DMS 273 (cell line): Measurements from ENCODE around the gene EGR2.

ENCODE experiments used
- DNase-seq: peaks from one replicate; lab custom pipeline; 2025; ENCODE audit not compliant: unreplicated experiment; lab: John Stamatoyannopoulos, UW

EGR2 gene

DNA sequence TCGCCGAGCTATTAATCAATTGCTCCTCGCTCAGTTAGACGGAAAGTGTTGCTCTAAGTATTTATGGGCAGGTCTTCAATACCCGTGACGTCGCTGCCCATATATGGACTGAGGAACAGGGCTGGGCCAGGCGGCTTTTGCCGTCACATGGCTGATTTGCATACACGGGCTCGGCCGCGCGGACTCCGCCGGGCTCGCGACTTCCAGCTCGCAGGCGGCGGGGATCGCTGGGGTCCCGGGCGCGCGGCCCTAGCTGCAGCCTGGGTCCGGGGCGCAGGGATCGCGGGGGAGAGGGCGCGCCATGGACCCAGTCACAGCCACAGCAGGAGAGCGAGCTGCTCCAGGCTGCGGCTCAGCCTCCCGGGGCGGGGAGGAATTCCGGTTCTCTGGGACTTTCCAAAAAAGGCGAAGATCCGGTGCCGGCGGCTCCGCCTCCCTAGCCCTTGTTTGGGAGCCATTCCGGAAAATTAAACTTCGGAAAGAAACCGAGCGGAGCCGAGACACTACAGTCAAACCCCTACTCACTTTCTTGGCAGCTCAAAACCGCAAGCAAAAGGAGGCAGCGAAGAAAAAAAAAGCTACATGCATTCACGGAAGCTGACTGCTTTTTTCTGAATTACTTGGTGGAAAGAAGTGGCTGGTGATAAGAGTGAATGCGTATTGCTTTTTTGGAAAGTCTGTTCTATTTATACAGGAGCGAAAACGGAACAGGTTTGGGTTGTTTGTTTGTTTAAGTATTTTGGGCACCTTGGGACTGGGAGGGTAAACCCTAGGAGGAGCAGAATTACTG lies at the start of gene EGR2:
EGR2 (minus strand) TSS at position 36 of the 790 bp plus-strand sequence. CDS start 337 bp downstream, outside the sequence.
- peak; percentile 93 for DNase-seq

DNA sequence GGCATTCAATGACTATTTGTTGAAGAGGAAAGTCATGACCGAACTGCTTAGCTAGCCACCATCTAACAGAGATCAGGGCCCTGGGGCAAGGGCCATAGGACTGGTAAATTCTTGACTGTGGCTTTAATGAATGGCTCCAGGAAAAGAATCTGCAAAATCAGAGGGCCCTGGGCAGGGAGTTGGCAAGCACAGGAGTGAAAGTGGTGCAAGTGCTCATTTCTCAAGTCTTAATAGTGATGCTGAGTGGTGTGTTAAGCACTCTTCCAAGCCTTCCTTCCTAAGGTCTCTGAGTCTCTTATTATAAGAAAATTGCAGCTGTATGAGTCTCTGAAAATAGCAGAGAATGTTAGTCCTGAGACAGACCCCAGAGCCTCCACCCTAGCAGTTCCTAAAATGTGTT lies 46.3 kb upstream of the EGR2 start:
- DNase-seq = no peak

DNA sequence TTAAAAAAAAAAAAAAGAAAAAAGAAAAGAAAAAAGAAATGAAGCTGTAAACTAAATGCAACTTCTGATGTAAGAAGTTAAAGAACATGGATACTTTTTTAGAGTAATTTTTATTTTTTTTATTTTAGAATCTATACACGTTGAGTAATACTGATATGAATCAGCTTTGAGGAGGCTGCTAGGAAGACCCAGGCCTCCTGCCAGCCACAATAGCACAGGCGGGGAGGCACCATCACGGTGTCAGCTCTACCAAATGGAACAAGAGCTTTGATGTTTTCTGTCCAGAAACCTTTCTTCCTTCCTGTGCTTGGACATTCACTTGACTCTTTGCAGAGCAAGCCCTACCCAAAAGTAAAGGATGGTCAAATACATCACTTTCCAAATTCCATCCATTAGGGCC lies 45.3 kb upstream of the EGR2 start:
- DNase-seq = no peak

DNA sequence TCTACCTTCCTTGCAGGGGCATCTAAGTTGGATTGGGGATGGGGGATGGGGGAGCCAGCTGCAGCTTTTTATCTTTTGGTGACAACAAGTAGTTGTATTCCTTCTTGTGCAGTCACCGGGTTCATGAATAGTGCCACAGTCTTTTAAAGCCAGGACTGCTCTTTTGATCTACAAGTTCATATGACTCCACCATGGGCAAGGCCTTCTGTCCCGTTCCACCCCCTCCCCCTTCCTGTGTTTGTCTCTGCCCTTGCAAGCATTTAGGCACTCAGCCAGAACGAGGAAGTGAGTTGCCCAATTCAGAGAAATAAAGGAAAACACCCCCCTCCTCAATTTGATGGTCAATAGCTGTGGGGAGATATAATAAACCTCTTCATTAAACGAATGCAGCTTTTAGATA lies 44.8 kb upstream of the EGR2 start:
- DNase-seq = no peak

DNA sequence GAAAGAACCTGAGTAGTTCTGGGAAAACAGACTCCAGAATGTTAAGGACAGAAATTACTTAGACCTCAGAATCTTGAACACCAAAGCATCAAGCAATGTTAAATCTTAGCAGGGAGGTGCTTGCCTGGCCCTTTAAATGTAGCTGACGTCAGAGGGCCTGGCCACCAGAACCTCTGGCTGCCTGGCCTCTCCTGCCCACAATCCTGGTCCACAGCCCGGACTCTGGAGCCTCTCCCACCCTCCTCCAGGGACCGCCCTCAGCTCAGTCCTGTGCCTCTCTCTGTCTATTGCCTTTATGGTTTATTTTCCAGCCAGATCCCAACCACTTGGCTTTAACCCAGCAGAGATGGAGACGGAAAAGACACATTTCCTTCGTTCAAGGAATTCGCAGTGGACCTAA lies 42.2 kb upstream of the EGR2 start:
- no peak for DNase-seq

DNA sequence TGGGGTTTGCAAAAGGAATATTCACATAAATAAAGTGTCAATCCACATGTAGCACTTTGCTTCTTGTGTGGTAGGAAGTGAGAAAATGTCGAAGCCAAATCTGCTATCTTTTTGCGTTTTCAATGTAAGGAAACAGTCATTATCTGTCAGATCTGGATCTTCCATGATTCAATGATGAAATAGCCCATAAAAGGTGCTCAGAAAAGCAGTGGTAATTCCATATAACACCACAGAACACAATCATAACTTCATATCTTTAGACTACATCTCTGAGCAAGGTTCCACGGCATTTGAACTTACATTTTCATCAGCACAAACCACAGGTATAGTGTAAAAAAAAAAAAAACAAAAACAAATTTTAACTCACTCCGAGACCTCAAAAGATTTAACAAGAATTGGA lies 39.9 kb upstream of the EGR2 start:
- DNase-seq = no peak

DNA sequence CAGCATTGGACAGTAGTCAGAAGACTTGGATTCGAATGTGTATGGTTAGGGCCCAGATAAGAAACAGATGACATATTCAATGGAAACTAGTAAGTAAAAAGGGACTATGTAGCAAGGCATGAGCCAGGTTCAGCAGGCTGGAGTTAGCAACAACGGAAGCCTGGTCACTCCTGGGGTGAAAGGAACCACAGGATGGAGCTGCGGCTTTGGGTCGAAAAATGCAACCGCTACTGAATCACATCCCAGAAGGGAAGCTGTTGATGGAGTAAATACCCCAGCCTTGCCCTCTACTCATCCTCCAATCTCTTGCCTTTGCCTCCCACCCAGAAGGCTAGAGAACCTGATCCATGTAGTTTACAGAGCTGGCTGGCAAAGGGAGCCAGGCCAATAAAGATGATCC lies 37.5 kb upstream of the EGR2 start:
- DNase-seq = no peak

DNA sequence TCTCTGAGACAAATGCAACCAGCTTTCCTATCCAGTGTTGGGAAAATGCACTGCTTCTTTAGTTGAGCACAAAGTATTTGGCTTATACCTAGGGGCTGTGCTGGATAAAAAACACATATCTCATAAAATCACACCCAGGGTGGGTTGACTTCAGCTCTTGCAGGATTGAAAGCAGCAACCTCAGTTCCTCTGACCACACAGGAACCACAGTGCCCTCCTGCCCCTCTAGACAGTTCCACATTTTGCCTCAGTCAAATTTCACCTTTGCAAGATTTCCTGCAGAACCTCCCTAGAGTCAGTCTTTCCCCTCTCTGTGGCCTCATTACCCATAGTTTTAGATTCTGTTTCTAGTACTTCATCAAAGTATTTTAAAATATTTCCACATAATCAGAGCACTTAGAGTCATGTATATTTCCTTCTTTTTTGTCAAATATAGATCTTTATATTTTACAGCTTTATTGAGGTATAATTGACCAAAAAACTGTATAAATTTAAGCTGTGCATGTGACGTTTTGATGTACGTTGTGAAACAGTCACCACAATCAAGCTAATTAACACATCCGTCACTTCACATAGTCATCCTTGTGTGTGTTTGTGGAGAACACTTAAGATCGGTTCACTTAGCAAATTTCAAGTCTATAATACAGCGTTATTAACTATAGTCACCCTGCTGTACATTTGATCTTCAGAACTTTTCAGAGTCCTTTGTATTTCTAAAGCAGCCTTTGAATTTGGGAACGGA lies 37.0 kb upstream of the EGR2 start:
- DNase-seq = no peak

DNA sequence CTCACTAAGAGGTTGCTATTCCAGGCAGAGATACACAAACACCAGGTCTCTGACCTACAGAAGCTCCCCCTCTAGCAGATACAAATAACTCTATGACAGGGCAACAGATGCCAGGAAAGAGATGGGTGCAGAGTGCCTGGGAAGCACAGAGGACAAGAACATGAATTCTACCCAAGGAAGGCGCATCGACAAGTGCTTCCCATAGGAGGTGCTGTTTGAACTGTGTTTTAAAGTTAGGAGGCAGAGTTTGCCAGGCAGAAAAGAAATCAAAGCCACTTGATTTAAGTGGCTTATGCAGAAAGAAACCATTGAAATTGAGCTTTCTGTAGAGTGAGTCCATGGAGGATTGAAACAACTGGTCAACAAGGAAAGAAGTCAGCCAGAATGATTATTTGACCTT lies 35.3 kb upstream of the EGR2 start:
- peak; percentile 7 for DNase-seq

DNA sequence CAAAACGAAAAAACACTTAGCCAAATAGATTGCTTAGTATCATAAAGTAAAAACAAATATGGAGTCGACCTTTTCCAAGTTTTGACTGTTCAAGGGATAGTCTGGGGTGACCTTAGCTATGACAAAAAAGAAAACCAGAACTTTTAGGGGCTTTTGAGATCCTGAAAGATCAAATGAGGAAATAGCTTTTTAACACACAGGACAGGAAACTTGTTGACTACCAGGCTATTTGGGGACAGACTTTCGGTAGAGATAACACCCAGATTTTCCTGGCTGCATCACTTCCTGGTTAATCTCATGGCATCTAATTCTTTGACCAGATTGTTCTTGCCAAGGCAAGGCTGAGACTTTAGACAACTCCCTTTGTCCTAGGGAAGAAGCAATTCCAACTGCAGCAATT lies 34.5 kb upstream of the EGR2 start:
- DNase-seq = no peak

DNA sequence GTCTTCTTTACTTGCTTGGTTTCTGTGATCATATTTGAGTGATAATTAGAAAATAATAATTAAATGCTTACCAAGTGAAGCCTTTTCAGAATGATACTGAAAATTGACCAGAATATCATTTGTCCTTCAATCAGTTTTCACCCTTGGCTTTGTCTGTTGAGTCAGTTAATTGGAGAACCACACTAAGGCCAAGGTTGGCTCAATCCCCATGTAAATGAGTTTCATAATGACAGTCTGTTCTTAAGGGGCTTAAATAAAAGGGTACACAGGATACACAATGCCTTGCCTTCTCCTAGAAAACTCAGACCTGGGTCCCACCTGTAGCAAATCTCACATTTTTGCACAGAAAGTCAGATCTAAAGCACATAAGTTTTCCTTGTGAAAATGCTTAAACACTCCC lies 31.3 kb upstream of the EGR2 start:
- no peak for DNase-seq

DNA sequence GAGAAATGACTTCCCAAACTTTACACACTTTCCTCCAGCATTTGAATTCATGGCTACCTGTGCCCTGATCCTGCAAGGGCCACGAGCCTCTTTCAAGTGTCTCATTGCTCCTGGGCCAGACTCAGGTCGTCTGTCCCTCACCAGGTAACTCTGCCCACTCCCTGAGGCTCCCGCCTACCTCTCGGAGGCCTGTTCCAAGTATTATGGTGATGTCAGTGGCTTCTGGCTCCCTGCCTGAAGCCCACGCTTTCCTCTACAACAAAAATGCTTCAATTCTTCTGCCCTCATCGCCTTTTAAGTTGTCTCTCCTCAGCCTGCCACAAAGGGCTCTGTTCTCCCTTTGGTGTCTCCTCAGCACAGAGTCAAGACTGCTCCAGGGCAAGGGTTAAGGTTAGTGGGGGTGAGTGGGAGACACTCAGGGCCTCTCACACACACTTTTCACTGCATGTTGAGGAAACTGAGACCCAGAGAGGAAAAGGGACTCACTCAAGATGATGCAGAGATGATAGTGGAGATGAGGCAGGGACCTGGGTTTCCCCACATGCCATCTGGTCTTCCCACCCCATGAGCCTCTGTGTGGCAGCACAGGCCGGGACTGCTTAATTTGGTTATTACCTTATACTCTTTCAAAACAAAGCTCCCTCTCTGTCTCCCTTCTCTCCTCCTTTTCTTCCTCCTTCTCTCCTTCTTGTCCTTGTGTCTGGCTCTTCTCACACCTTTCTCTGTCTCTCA lies 28.3 kb upstream of the EGR2 start:
- DNase-seq = no peak

DNA sequence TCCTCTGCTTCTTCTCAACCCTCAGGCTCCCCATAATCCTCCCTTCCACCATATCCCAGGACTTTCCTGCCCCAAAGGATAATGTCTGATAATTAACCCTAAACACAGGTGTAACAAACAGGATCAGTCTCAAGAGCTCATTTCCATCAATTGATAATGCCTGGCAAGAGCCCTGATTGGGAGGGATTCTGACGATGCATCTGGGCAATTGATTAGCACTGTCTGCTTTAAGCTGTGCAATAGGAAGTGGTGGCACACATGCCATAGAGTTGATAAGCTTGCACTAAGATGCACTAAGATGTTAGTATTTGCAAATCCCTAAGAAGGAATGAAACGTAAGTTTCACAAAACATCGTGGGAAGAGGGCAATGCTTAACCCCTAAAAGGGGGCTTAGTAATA lies 27.4 kb upstream of the EGR2 start:
- no peak for DNase-seq

DNA sequence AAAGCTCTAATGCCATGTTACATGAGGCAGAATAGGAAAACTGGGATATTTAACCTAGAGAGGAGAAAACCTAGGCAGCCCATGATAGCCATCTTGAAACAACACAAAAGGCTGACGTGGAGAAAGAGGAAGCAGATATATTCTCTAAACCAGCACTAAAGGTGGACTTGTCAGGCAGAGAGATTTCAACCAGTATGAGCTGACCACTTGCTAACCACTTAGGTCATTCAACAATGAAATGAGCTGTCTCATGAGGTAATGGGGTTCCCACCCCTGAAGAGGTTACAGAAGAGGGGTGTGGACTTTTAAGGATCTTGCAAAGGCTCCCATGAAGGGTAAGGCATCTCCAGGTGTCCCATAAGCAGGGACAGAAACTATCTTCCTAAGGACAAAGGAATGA lies 26.8 kb upstream of the EGR2 start:
- DNase-seq = no peak

DNA sequence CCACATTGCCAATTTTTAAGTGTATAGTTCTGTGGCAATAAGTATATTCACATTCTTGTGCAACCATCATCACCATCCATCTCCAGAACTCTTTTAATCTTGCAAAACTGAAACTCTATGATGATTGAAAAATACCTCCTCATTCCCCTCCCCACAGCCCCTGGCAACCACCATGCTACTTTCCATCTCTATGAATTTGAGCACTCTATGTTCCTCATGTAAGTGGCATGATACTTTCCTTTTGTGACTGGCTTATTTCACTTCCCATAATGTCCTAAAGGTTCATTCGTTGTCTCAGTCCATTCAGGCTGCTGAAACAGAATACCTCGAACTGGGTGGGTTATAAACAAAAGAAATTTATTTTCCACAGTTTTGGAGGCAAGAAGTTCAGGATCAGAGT lies 23.4 kb upstream of the EGR2 start:
- DNase-seq = no peak

DNA sequence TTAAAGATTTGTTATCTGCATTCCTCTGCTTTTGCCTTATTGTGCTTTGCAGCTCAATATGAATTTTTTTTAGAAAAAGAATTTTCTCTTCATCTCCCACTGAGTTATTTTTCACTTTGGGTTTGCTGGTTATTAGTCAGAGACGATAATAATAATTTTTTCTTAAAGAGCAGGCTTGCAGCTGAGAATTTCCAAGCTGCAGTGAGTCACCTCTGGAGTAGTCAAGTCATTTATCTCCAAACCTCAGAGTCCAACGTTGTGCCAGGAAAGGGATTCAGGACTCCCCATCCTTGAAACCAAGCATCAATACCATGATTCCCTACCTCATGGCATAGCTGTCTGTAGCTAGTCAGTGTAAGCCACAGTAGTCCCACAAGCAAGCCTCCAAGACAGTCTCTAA lies 15.2 kb upstream of the EGR2 start:
- DNase-seq = no peak

DNA sequence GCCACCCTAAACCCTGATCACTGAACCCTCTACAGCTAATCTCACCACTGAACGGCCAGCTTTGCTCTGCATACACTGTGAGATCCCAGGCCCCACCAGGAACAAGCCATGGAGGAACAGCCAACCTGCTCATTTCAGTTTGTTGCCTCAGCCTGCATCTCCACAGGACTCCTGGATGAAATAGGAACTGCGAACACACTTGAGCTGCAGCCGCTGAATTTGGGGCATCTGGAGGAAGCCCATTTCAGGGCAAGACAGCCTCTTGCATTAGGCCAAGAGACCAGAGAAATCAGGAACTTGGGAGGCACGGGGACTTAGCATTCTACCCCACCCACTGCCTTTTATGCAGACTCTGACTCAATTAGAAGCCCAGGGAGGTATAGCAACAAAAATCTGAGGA lies 14.5 kb upstream of the EGR2 start:
- DNase-seq = no peak

DNA sequence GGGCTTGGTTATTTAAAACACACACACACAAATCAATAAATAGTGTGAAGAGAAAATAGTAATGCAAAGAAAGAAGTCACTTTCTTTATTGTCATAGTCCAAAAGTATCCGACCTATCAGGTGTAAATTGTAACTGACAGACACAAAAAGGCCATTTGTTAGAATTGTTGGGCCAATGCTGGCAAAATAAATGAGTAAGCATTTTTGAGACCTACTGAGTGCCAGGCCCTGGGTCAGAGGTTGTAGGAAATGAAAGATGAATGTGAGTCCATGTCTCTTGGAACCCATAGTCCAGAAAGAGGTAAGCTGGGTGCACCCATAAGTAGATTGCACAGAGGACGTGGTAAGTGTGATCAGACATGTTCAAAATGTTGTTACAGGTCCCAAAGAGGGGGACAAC lies 13.5 kb upstream of the EGR2 start:
- DNase-seq = no peak

DNA sequence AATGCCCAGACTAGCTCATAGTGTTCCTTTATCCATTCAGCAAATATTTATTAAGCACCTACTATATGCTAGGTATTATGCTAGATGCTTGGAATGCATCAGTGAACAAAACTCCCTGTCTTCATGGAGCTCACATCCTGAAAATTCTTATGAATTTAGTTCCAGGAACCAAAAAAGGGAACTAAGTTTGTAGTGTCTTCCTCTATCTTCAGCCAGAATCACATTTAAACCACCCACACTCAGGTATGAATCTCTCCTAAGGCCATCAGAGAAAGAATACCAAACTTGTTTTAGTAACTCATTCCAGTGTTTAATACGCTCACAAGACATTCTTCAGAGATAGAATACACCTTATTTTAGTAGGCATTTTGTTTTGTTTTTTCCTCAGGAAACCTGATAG lies 10.1 kb upstream of the EGR2 start:
- no peak for DNase-seq

DNA sequence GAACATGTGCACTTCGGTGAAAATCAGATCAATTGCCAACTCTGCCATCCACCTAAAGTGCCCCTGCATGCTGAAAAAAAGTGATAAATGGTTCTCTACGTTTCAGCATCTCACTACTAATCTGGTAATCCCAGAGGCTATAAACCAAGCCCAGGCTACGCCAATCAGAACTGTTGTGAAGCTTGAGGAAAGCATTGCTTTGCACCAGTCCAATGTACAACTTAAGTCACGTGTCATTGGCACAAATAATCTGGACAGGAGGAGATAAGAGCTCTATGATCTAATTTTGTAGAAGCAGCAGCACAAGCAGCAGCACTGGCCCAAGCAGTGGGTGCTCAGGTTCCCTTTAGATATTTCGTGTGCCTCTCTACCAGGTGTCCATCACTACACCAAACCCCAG lies 4.4 kb upstream of the EGR2 start:
- no peak for DNase-seq

DNA sequence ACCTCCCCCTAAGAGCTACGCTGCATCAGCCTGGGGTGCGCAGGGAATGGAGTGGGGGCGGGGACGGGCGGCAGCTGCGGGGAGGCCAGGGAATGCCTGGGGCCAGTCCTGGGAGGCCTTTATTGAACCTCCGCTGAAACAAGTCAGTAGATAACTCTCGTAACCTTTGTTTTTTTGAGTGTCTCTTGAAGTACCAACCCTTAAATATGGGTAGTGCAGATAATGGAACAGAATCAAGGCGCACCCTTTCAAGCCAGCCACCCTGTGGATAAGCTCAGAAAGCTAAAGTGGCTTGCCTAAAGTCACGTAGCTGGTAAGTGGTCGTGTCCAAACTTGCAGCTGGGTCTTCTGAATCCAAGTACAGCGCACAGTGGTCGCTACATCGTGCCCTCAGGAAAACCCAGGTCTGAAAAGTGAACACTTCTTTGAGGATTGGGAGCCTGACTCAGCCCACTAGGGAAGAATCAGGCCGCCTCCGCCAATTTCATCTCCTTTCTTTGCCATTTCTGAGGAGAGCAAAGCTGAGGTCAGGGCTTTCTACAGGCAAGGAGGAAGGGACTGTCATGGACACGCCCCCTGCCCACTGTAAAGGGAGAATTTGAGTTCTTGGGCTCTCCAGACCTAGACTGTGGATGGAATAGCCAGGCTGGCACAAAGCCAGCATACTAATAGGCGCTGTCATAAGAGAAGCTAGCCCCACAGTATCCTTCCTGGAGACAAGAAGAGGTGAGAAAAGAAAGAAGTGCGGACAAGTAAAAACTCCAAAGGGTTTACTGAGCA lies 3.2 kb upstream of the EGR2 start:
- DNase-seq = peak; percentile 28
